HG02798 (cell line): ENCODE measurements around the gene DUSP3.

ENCODE experiments used
- ATAC-seq: cut with Tn5 transposase; IDR thresholded peaks from one replicate; pipeline ENCODE4 v1.9.1; 2021; ENCODE audit warnings: mild to moderate bottlenecking; ENCODE audit not compliant: unreplicated experiment, poor library complexity

Gene DUSP3

DNA sequence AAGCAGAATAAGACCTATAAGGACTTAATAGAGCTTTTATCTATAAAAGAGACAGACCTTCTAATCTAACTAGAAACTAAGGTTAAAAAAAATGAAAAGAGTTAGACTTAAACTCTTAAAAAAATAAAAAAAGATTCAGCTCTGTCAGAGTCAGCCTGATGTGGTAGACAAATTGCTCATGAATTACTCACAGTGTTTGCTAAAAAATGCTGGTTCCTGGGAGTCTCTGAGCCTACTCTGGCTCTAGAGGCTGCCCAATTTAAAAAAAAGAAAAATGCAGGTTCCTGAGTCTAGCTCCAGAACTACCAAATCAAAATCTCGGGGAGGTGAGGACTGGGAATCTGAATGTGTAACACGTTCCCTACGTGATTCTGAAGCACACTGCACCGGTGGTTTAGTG is 38.2 kb downstream of the DUSP3 start:
- ATAC-seq, result no peak

DNA sequence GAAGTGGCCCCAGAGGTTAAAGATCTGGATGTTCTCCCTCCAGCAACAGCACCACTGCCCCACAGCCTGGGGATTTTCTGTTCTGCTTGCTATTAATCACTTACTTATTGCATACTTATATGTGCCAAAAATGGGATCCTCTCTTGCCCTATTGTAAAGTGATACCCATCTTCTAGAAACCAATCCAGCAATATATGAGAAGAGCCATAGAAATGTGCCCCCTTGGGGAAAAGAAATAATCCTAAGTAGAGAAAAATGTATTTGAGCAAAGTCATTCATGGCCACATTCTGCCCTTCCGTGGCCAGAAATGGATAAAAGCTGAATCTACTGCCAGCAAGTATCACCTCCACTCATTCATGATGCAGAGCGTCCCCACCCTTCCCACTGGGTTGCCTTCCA is 41.1 kb downstream of the DUSP3 start:
- no peak for ATAC-seq

DNA sequence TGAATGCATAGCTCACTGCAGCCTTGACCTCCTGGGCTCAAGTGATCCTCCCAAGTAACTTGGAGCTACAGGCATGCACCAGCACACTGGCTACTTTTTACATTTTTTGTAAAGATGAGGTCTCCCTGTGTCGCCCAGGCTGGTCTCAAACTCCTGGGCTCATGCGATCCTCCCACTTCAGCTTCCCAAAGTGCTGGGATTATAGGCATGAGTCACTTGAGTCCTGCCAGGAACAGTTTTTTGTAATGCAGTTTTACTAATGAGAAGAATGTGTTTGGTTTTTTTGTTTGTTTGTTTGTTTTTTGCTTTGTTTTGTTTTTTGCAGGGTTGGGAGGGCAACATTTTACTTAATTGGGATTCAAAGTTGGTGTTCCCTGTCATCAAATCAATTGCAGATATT is 42.4 kb downstream of the DUSP3 start:
- ATAC-seq, result no peak

DNA sequence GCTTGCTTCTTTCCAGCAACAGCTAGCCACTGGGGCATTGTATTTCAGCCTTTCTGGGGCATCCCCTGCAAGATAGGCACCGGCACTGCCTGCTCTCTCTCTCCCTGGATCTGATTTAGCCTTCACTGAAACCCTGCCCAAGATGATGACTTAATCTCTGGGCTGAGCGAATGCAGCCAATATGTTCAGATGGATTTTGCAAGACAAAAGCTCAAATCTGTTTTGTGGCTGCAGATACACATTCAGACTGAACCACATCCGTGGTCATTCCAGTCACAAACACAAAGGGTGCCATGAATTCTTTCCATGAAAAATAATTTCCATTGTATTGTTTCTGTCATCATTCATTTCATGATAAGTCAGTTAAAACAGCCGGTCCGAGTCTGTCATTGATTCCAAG is 44.4 kb downstream of the DUSP3 start:
- no peak for ATAC-seq

DNA sequence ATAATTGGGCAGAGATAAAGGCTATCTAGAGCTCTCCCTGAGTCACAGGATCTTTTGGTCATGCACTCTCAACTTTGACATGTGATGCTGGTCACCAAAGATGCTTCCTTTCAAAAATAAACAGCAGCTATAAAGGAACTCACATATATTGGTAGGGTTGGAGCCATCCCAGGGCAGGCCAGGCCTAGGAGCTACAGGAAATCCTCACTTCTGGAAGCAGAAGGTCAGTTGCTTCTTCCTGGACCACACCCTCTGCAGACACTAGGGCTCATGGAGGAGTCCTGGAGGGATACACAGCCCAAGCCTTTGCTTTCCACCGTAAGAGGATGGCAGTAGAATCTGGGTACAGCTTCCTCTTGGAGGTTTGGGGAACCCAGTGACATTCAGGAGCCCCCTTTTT is 44.8 kb downstream of the DUSP3 start:
- ATAC-seq, result no peak

DNA sequence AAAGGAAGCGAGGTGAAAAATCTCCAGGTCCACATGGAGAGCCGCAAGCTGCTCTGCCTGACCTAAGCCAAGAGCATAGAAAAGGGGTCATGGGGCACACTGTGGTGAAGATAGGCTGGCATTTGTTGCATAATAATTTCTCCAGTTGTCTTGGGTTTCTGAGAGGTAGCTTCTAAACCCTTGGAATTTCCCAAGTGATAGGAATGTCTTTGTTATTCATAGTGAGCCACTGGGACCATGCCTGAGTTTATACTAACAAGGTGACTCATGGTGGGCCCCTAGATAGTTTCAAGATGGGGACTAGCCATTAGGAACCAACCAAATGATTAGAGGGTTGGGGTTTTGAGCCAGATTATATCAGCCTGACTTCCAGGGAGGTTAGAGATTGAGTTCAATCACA is 45.8 kb downstream of the DUSP3 start:
- no peak for ATAC-seq

DNA sequence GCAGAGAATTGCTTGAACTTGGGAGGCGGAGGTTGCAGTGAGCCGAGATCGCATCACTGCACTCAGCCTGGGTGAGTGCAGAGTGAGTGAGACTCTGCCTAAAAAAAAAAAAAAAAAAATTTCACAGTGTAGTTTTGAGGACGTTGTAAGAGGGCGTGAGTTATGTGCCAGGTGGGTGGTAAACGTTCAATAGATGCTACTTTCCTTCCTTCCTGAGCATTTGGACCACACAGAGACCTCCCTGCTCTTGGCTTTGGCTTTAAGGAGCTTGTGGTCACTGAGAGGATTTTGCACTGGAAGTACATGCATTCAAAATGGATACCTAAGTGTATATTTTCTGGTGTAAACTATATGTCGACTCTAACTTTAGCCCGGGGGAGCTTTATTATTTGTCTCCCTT is 50.7 kb downstream of the DUSP3 start:
- ATAC-seq, result no peak

DNA sequence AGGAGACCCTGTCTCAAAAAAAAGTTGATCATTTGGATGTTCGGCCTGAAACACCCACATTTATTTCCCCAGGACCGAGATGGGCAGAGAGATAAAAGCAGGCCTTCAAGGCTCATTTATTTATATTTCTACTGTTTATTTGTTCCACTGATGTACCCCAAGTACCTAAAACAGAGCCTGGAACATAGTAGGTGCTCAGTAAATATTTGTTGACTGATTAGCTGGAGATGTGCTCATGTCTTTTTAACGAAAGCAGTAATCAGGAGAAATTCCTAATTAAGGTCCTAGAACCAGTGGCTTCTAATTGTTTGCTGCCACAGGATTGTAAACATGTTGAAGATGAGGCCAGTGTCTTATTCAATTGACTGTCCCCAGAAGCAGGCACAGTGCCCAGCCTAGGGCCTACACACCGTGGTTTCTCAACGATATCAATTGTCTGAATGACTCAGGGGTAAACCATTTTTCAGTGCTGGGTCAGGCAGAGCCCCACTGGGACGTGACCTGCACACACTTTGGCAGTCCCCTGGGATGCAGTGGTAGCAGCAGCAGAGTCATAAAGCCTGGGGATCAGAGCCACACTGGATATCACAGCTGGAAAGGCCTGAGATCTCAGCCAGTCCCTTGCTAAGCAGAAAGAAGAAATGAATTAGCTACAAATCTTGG is 54.9 kb downstream of the DUSP3 start:
- no peak for ATAC-seq

DNA sequence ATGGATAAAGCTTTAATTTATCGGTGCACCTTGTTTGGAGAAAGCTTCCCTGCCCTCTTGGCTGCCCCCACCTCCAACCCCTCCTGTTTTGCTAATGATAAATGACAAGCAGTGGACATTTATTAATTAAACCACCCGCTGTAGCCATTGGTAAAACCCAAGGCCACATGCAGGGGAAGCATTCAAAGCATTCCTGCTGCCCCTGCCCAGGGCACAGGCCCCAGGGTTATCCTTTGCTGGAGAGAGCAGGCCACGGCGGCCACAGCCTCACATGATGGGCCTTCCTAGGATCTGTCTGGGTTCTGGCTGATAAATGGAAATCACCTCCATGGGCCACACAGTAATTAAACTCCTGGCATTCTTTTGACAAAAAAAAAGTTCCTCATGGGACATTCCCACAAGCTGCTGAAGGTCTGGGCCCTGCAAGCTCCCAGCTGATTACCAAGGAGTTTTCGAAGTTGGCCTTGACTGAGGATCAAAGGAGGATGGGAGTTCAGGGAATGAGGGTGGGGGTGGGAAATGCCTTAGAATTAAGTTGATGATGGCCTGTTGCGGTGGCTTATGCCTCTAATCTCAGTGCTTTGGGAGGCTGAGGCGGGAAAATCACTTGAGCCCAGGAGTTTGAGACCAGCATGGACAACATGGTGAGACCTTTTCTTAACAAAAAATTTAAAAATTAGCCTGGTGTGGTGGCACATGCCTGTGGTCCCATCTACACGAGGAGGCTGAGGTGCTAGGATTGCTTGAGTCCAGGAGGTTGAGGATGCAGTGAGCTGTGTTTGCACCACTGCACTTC is 55.7 kb downstream of the DUSP3 start:
- ATAC-seq, result no peak

DNA sequence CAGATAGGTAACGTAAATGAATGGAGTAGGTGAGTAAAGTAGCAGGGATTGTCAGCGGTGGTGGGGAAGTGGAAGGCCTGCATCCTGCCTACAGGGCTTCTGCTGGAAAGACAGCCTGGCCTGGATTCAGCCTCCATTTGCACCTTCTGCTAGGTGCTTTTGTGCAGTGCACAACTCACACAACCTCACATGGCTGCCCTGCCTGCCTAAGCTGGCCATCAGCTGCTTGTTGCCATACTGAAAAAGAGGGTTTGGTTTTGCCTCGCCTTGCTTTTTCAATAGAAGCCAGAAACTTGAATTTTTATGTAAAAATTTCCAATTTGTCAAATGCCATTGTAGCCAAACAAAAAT is 56.5 kb downstream of the DUSP3 start:
- ATAC-seq, result no peak

DNA sequence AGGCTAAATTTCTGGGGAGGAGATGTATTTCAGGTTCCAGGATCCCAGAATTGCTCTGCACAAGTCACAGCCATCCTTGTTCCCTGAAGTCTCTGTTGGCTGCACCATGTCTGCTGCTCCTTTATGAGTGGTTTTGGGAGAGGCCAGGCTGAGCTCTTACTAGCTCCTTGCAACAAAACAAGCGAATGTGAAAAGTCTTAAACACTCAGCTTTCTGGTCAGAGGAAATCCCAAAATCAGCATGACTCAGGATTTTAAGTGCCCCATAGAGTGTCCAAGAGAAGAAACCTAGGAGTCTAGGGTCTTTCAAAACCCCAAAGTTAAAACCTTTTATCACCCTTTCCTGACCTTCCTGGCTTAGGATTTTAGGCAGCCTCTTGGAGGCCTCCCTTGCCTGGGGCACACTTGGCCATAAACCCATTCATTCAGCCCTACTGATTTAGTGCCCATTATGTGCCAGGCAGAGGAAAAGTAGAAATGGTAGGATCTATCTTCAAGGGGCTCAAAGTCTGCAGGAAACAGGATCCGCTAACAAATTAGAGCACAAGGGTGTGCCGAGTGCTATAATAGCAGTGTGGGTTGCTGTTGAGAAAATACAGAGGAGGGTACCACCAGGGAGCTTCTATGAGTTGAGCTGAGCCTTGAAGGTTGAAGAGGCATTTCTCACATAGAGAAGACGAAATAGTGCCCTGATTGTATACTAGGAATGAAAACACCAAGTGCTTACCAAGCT is 57.1 kb downstream of the DUSP3 start:
- ATAC-seq, result no peak

DNA sequence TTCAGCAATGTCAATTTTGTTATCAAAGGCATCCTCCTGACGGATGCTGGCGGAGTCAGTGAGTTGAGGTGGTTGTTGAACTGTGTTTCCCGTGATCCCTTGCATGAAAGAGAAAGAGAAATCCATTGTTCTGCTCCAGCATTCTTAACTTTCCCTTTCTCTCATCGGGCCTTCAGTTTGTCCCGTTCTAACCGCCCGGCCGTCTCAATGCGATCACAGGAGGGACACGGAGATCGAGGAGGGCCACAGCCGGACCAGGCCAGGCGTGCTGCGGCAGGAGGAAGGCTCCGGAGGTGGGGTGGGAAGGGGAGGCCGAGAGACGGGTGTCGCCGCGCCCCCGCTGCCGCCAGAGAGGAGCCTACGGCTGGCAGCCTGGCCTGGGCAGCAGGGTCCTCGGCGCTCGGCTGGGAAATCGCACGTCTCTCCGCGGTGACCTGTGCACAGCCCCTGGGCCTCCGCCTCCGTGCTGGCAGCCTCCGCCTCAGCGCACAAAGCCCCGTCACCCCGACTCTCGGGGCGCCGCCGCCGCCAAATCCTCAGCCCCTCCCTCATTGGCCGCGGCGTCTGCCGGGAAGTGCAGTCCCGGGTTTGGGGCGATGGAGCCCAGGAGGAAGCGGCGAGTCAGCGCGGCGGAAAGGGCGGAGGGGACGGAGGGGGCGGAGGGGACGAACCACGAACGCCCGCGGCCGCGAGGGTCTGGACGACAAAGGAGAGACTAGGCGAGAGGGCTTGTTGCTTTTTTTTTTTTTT is 58.3 kb downstream of the DUSP3 start:
- ATAC-seq, result peak; percentile 80

DNA sequence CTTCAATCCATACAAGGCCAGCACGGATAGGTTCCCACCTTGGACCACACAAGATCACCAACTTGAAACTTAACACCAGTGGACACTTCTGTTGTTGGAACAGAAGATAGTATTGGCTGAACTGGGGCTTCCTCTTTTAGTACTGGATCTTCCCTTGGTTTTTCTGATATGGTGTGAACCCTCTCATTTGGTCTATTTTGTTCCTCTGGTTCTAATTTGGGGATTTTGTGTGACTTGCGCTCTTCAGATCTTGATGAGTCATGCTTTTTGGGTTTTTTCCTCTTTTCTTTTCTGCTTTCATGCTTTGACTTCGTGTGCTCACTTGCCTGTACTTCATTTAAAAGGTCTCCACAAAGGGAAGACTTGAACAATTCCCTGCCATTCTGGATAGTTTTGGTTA is 59.2 kb downstream of the DUSP3 start:
- ATAC-seq, result no peak

DNA sequence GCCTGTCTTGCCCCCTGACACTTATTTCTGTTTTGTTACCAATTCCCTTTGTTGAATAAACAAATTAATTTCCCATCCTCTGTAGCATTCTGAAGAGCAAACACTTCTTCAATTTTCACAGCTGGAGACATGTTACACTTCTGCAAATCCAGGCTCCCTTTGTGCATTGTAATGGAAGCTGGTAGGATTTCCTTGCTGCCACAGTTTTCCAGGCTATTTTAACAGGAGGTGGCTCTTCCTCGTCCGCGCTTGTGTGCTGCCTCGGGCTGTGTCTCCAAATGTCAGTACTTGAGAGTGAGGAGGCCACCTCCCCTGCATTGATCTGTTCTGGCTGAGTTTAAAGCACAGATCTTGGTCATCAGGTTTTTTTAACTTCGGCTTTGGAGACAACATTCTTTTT is 60.2 kb downstream of the DUSP3 start:
- no peak for ATAC-seq

DNA sequence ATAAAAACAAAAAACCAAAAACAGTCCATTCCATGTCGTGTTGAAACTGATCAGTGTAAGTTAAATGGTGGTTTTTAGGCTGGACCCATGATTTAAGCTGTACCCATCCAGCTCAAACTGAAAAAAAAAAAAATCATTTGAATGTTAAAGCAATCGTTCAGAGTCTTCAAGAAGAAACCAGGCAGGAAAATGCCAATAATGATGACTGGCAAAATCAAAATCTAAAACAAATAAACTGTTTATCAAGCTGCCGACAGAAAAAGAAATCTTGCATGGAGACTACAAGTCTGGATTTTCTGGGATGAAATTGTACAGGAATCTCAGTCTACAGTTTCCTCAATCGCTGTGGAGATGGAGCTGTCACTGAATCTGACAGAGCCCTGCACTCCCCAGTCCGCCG is 60.9 kb downstream of the DUSP3 start:
- ATAC-seq, result no peak
